HG03442 (cell line): ENCODE data around the gene SPDEF.

Experiments
- ATAC-seq: cut with Tn5 transposase; IDR thresholded peaks from one replicate; pipeline ENCODE4 v1.9.1; 2021; ENCODE audit warnings: mild to moderate bottlenecking, moderate library complexity; ENCODE audit not compliant: unreplicated experiment

The SPDEF gene

GRCh38 chr6:34556031-34556471, at the start of gene SPDEF:
Gene SPDEF, minus strand, starts transcription at chr6:34556329. Its CDS starts 11,874 bp downstream, at chr6:34544455.
- ATAC-seq = no peak

- ATAC-seq = no peak
Measured at GRCh38 chr6:34603707-34604106, 47.6 kb upstream of the SPDEF start.

GRCh38 chr6:34602318-34603111, 46.4 kb upstream of the SPDEF start:
- no peak for ATAC-seq

GRCh38 chr6:34601706-34602105, 45.6 kb upstream of the SPDEF start:
- ATAC-seq = no peak

GRCh38 chr6:34600796-34601195, 44.7 kb upstream of the SPDEF start:
- no peak for ATAC-seq

- no peak for ATAC-seq
Measured at GRCh38 chr6:34600101-34600500, 44.0 kb upstream of the SPDEF start.

- ATAC-seq = no peak
Measured at GRCh38 chr6:34598712-34599111, 42.6 kb upstream of the SPDEF start.

GRCh38 chr6:34597605-34598353, 41.6 kb upstream of the SPDEF start:
- no peak for ATAC-seq

- ATAC-seq = no peak
Measured at GRCh38 chr6:34596798-34597197, 40.7 kb upstream of the SPDEF start.

GRCh38 chr6:34595332-34596184, 39.4 kb upstream of the SPDEF start:
- no peak for ATAC-seq

GRCh38 chr6:34593701-34594100, 37.6 kb upstream of the SPDEF start:
- no peak for ATAC-seq

- ATAC-seq = no peak
Measured at GRCh38 chr6:34592208-34592952, 36.3 kb upstream of the SPDEF start.

GRCh38 chr6:34589691-34590090, 33.6 kb upstream of the SPDEF start:
- no peak for ATAC-seq

- no peak for ATAC-seq
Measured at GRCh38 chr6:34589140-34589539, 33.0 kb upstream of the SPDEF start.

GRCh38 chr6:34587851-34588250, 31.7 kb upstream of the SPDEF start:
- no peak for ATAC-seq

- ATAC-seq = no peak
Measured at GRCh38 chr6:34587325-34587724, 31.2 kb upstream of the SPDEF start.

- ATAC-seq = no peak
Measured at GRCh38 chr6:34586327-34587040, 30.4 kb upstream of the SPDEF start.

- no peak for ATAC-seq
Measured at GRCh38 chr6:34585512-34586061, 29.5 kb upstream of the SPDEF start.

- no peak for ATAC-seq
Measured at GRCh38 chr6:34585108-34585507, 29.0 kb upstream of the SPDEF start.

- no peak for ATAC-seq
Measured at GRCh38 chr6:34584694-34585093, 28.6 kb upstream of the SPDEF start.
